Stimulated activated memory B cell treated with anti-CD40 and anti-IgM and Interleukin-4, amounts not matched to agents 10 μg/mL and 1 μg/mL and 100 μg/mL, for 72 hours (primary cell): ENCODE data around the gene HEY2.

Experiments used
- ATAC-seq: fragments of 150-1000 bp; cut with Tn5 transposase; 2 replicates; pipeline ENCODE4 v1.10.0; 2021
- H3K27ac Mint-ChIP-seq: one replicate; pipeline ENCODE4 v1.8.0; 2022; ENCODE audit warnings: mild to moderate bottlenecking, mixed read lengths
- H3K27me3 Mint-ChIP-seq: one replicate; pipeline ENCODE4 v1.8.0; 2022; ENCODE audit warnings: mixed read lengths
- H3K36me3 Mint-ChIP-seq: one replicate; pipeline ENCODE4 v1.8.0; 2022; ENCODE audit warnings: mixed read lengths
- H3K4me1 Mint-ChIP-seq: one replicate; pipeline ENCODE4 v1.8.0; 2022; ENCODE audit warnings: mixed read lengths
- H3K4me3 Mint-ChIP-seq: one replicate; pipeline ENCODE4 v1.8.0; 2022; ENCODE audit warnings: mild to moderate bottlenecking, moderate library complexity, mixed read lengths
- H3K9me3 Mint-ChIP-seq: one replicate; pipeline ENCODE4 v1.8.0; 2022; ENCODE audit warnings: mixed read lengths

Gene HEY2

GRCh38 chr6:125809570-125810170 is 60.2 kb downstream of the HEY2 start:
- Mint-ChIP-seq H3K27me3 (no peaks in the 10 kb centered on the region), H3K9me3 (no peaks in the 10 kb centered on the region), H3K4me1 (peaks cover 77% of the 10 kb centered on the region), H3K4me3 (no peak overlapping the region), H3K36me3 (no peaks in the 10 kb centered on the region), H3K27ac (no peak overlapping the region)
- ATAC-seq = no peak

- no peak overlapping the region for H3K4me3 Mint-ChIP-seq
- H3K9me3 Mint-ChIP-seq = no peaks in the 10 kb centered on the region
- no peak overlapping the region for H3K27ac Mint-ChIP-seq
- no peak for ATAC-seq
- peaks cover 84% of the 10 kb centered on the region for H3K4me1 Mint-ChIP-seq
- H3K27me3 Mint-ChIP-seq = no peaks in the 10 kb centered on the region
- H3K36me3 Mint-ChIP-seq = no peaks in the 10 kb centered on the region
These were observed 61.0 kb downstream of the HEY2 start for GRCh38 chr6:125810445-125810844.
